HepG2 (cell line): ENCODE data around the gene ZFP37. TPM values are rescaled to one million over a fixed set of nuclear protein-coding genes. Genes with fewer than 3 reads are reported as not detected.

Source experiments
- ARID4A ChIP-seq: sonication (generic); formaldehyde crosslinking; IDR thresholded peaks from 2 replicates; pipeline ENCODE4 v1.5.0; 2020; ENCODE audit warnings: mild to moderate bottlenecking, missing genetic modification reagents, borderline replicate concordance
- EZH2 ChIP-seq: conservative IDR thresholded peaks from 2 replicates; pipeline ENCODE4 v1.6.1; 2012; ENCODE audit warnings: mild to moderate bottlenecking, low read depth, low read length, moderate library complexity
- GMEB2 ChIP-seq: IDR thresholded peaks from 2 replicates; pipeline ENCODE4 v1.6.1; 2016; ENCODE audit warnings: missing biosample characterization, missing genetic modification reagents, low read depth
- GPBP1L1 ChIP-seq: sonication (generic); formaldehyde crosslinking; IDR thresholded peaks from 2 replicates; pipeline ENCODE4 v1.5.0; 2020; ENCODE audit warnings: mild to moderate bottlenecking, missing genetic modification reagents
- MED13 ChIP-seq: sonication (generic); formaldehyde crosslinking; IDR thresholded peaks from 2 replicates; pipeline ENCODE4 v1.5.0; 2020; ENCODE audit warnings: missing genetic modification reagents
- NFKB2 ChIP-seq: sonication (generic); formaldehyde crosslinking; IDR thresholded peaks from 2 replicates; pipeline ENCODE4 v1.4.0; 2020; ENCODE audit warnings: missing genetic modification reagents, borderline replicate concordance
- PITX1 ChIP-seq: sonication (generic); formaldehyde crosslinking; IDR thresholded peaks from 2 replicates; pipeline ENCODE4 v1.5.1; 2020; ENCODE audit warnings: mild to moderate bottlenecking, missing genetic modification reagents
- ZBTB26 ChIP-seq: IDR thresholded peaks from 2 replicates; pipeline ENCODE4 v1.6.1; 2016; ENCODE audit warnings: missing compliant biosample characterization, missing genetic modification reagents, borderline replicate concordance
- ZNF383 ChIP-seq: sonication (generic); formaldehyde crosslinking; IDR thresholded peaks from 2 replicates; pipeline ENCODE4 v1.4.0; 2020; ENCODE audit warnings: missing genetic modification reagents, mild to moderate bottlenecking, borderline replicate concordance
- ZNF670 ChIP-seq: sonication (generic); formaldehyde crosslinking; IDR thresholded peaks from 2 replicates; pipeline ENCODE4 v1.8.0; 2022; ENCODE audit warnings: mild to moderate bottlenecking, missing genetic modification reagents, borderline replicate concordance
- polyA plus RNA-seq, 8 experiments: library from polyadenylated mRNA; depleted of rRNA in 3 of 8; stranded (reverse) in 7 of 8; unstranded in 1 of 8; fragments of >200 nt; fragmentation: Illumina TruSeq in 4 of 8; extraction: Trizol in 4 of 8; gene quantifications; 2 replicates each; pipeline versions ENCODE4 v1.2.1 to v1.2.3, GENCODE V29; 2011 to 2016; ENCODE audit warnings: low read depth in 4 of 8, missing spikeins in 1 of 8, mixed read lengths in 1 of 8; ENCODE audit not compliant: insufficient read depth in 1 of 8
- total RNA-seq, 5 experiments: library from RNA; depleted of rRNA; stranded (reverse); fragments of >200 nt; fragmentation: Illumina TruSeq; extraction: Trizol; gene quantifications; 2 replicates each; pipeline ENCODE4 v1.2.3, GENCODE V29; 2016; ENCODE audit warnings: low read depth in 1 of 5
- TF ChIP-seq, protein P1 (sequence below): IDR thresholded peaks from 2 replicates; pipeline ENCODE4 v1.4.0; 2020; ENCODE audit warnings: mild to moderate bottlenecking, missing genetic modification reagents
- TF ChIP-seq, protein P2 (sequence below): IDR thresholded peaks from 2 replicates; pipeline ENCODE4 v1.6.1; 2016; ENCODE audit warnings: mild to moderate bottlenecking

Gene ZFP37
- total and polyA plus RNA-seq, 2 of the 13 experiments (the other 11 are each of a cell fraction or from before 2014, with no cell fraction given), result 1.1 to 3.7 TPM

DNA sequence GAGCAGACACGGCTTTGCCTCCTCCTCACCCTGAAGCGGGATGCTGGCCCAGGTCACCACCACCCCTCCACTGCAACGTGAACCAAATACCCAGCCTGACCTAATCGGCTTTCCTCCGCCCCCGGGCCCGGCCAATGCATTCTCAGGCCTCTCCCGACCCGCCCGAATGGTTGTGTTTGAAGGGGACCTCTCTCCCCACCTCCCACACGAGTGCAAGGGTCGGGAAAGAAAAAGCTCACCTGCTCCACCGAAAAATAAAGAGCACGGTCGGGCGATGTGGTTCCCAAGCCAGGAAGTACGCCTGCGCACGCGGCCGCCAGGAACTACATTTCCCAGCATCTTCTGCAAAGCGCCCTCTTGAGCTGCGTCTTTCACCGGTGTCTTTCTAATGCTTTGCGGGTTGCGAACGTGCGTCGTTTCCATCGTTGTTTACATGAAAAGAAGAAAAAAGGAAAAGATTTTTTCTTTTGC is 44.6 kb downstream of the ZFP37 start, which contains the start of gene ZNF883 (continued):
- no peak for TF ChIP-seq ZBTB26 (CRISPR knock-in tag)
- peak; percentile 38; the same call in 1 of the 2 replicates for TF ChIP-seq PITX1 (CRISPR knock-in tag)
- TF ChIP-seq ARID4A (CRISPR knock-in tag), result peak; percentile 53; the same call in 1 of the 2 replicates
- no peak for TF ChIP-seq GPBP1L1 (CRISPR knock-in tag)
- TF ChIP-seq ZNF383 (CRISPR knock-in tag), result 0 out of 2 replicates have a peak, but pooled peaks have one; percentile 62
- no peak for TF ChIP-seq MED13 (CRISPR knock-in tag)
- TF ChIP-seq ZNF670 (CRISPR knock-in tag), result no peak
- TF ChIP-seq EZH2, result no peak
- TF ChIP-seq, protein P1, sequence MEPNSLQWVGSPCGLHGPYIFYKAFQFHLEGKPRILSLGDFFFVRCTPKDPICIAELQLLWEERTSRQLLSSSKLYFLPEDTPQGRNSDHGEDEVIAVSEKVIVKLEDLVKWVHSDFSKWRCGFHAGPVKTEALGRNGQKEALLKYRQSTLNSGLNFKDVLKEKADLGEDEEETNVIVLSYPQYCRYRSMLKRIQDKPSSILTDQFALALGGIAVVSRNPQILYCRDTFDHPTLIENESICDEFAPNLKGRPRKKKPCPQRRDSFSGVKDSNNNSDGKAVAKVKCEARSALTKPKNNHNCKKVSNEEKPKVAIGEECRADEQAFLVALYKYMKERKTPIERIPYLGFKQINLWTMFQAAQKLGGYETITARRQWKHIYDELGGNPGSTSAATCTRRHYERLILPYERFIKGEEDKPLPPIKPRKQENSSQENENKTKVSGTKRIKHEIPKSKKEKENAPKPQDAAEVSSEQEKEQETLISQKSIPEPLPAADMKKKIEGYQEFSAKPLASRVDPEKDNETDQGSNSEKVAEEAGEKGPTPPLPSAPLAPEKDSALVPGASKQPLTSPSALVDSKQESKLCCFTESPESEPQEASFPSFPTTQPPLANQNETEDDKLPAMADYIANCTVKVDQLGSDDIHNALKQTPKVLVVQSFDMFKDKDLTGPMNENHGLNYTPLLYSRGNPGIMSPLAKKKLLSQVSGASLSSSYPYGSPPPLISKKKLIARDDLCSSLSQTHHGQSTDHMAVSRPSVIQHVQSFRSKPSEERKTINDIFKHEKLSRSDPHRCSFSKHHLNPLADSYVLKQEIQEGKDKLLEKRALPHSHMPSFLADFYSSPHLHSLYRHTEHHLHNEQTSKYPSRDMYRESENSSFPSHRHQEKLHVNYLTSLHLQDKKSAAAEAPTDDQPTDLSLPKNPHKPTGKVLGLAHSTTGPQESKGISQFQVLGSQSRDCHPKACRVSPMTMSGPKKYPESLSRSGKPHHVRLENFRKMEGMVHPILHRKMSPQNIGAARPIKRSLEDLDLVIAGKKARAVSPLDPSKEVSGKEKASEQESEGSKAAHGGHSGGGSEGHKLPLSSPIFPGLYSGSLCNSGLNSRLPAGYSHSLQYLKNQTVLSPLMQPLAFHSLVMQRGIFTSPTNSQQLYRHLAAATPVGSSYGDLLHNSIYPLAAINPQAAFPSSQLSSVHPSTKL (CRISPR knock-in tag), result 0 out of 2 replicates have a peak, but pooled peaks have one; percentile 12
- TF ChIP-seq GMEB2 (CRISPR knock-in tag), result peak; percentile 63
- TF ChIP-seq NFKB2 (CRISPR knock-in tag), result 0 out of 2 replicates have a peak, but pooled peaks have one; percentile 37
- TF ChIP-seq, protein P2, sequence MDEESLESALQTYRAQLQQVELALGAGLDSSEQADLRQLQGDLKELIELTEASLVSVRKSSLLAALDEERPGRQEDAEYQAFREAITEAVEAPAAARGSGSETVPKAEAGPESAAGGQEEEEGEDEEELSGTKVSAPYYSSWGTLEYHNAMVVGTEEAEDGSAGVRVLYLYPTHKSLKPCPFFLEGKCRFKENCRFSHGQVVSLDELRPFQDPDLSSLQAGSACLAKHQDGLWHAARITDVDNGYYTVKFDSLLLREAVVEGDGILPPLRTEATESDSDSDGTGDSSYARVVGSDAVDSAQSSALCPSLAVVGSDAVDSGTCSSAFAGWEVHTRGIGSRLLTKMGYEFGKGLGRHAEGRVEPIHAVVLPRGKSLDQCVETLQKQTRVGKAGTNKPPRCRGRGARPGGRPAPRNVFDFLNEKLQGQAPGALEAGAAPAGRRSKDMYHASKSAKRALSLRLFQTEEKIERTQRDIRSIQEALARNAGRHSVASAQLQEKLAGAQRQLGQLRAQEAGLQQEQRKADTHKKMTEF (CRISPR knock-in tag), result peak; percentile 47; the same call in 1 of the 2 replicates
